K562 (cell line): ENCODE data around the gene OTUD1.

Source experiments
- BDP1 ChIP-seq: IDR thresholded peaks from 3 replicates; pipeline ENCODE4 v1.6.1; 2011; ENCODE audit not compliant: insufficient read length, insufficient read depth
- CTCF ChIP-seq, 3 experiments: IDR thresholded peaks in 2 of 3; conservative IDR thresholded peaks in 1 of 3; 2 replicates each; pipeline ENCODE4 v1.5.1; 2011 to 2012; ENCODE audit warnings: low read length in 3 of 3, mild to moderate bottlenecking in 3 of 3, control low read depth in 2 of 3, improper control_type of control experiment in 1 of 3, inconsistent platforms in 1 of 3, low read depth in 1 of 3, mixed read lengths in 1 of 3, moderate library complexity in 1 of 3; ENCODE audit not compliant: insufficient read depth in 2 of 3
- E2F8 ChIP-seq: fragments of 450-650 bp; IDR thresholded peaks from 2 replicates; pipeline ENCODE4 v1.7.1; 2018; ENCODE audit warnings: mild to moderate bottlenecking, low read depth; ENCODE audit not compliant: partially characterized antibody
- EP300 ChIP-seq: IDR thresholded peaks from 2 replicates; pipeline ENCODE4 v1.6.1; 2012; ENCODE audit warnings: low read length, improper control_type of control experiment
- HCFC1 ChIP-seq: IDR thresholded peaks from 2 replicates; pipeline ENCODE4 v1.6.1; 2012; ENCODE audit warnings: low read depth, low read length, improper control_type of control experiment
- POLR2AphosphoS5 ChIP-seq: IDR thresholded peaks from 2 replicates; pipeline ENCODE4 v1.6.1; 2011; ENCODE audit warnings: mild to moderate bottlenecking, low read depth, low read length, moderate library complexity; ENCODE audit not compliant: control insufficient read depth, insufficient read depth
- PRPF4 ChIP-seq: fragments of 200-400 bp; formaldehyde crosslinking; IDR thresholded peaks from one replicate; pipeline ENCODE4 v1.6.1; 2017; ENCODE audit warnings: low read length, low read depth, mild to moderate bottlenecking; ENCODE audit not compliant: insufficient read depth, poor library complexity, severe bottlenecking
- U2AF1 ChIP-seq: fragments of 200-400 bp; formaldehyde crosslinking; optimal IDR thresholded peaks from 2 replicates; pipeline ENCODE3; 2017; ENCODE audit warnings: mild to moderate bottlenecking, low read depth, low read length, moderate library complexity
- YY1 ChIP-seq, 3 experiments: IDR thresholded peaks; 2 replicates each; pipeline ENCODE4 v1.6.1; 2011; ENCODE audit warnings: low read length in 2 of 3, mild to moderate bottlenecking in 2 of 3, moderate library complexity in 2 of 3, borderline replicate concordance in 1 of 3, control low read depth in 1 of 3, low read depth in 1 of 3; ENCODE audit not compliant: insufficient read depth in 3 of 3, insufficient replicate concordance in 2 of 3, control insufficient read depth in 1 of 3, insufficient read length in 1 of 3; ENCODE audit errors: extremely low read depth in 1 of 3
- ZNF133 ChIP-seq: fragments of 250-450 bp; sonication (Bioruptor Pico); IDR thresholded peaks from 2 replicates; pipeline ENCODE4 v1.4.0; 2020; ENCODE audit warnings: mild to moderate bottlenecking

- TF ChIP-seq E2F8, result no peak
- TF ChIP-seq HCFC1, result no peak
- no peak for TF ChIP-seq CTCF (IDR thresholded peaks at IDR 0.05 in 2 of 3, conservative IDR thresholded peaks at IDR 0.05 in 1 of 3; ENCODE audit: insufficient read depth in 2 of 3, low read depth in 1 of 3, low read length in 3 of 3)
- TF ChIP-seq BDP1, result no peak
- TF ChIP-seq EP300, result no peak
- no peak for TF ChIP-seq ZNF133 (CRISPR knock-in tag)
- TF ChIP-seq YY1 (IDR thresholded peaks at IDR 0.05; ENCODE audit: borderline replicate concordance in 1 of 3, control insufficient read depth in 1 of 3, extremely low read depth in 1 of 3, insufficient read depth in 3 of 3, insufficient read length in 1 of 3, insufficient replicate concordance in 2 of 3, low read depth in 1 of 3, low read length in 2 of 3), result no peak
- TF ChIP-seq POLR2AphosphoS5, result no peak
- no peak for TF ChIP-seq PRPF4
- no peak for TF ChIP-seq U2AF1
These were observed 28.7 kb downstream of the OTUD1 start for GRCh38 chr10:23467548-23467947.
